PC-9 (cell line): ENCODE data around the gene CELA1. TPM values are rescaled to one million over a fixed set of nuclear protein-coding genes. Genes with fewer than 3 reads are reported as not detected.
A peak's percentile ranks its signal among the peaks of the same experiment; 100 is the strongest.

Experiments used
- BruUV-seq: library from RNA; stranded (reverse); fragments of 400-500 nt; replicated peaks from 2 replicates; lab custom pipeline; 2021; lab: Mats Ljungman, UMichigan
- CTCF ChIA-PET: fragments of 300-600 bp; sonication (Branson Sonifier 250); formaldehyde crosslinking; loops from one replicate; lab custom pipeline; 2022; ENCODE audit warnings: antibody characterized with exemption; lab: Charles Lee
- POLR2A ChIA-PET: fragments of 300-600 bp; sonication (Branson Sonifier 250); formaldehyde crosslinking; loops from one replicate; lab custom pipeline; 2022; ENCODE audit warnings: antibody characterized with exemption; ENCODE audit not compliant: unreplicated experiment; lab: Charles Lee
- DNase-seq, 2 experiments: peaks; one replicate each; pipeline versions ENCODE4 v3.0.0 to v3.0.0-alpha.2; 2015 to 2022; ENCODE audit warnings: mixed read lengths in 1 of 2
- H2AFZ ChIP-seq: fragments of 200-600 bp; sonication (generic); 2 replicates; pipeline ENCODE4 v1.8.1; 2017; ENCODE audit warnings: antibody characterized with exemption
- H3F3A ChIP-seq: fragments of 200-600 bp; sonication (generic); 2 replicates; pipeline ENCODE4 v1.8.1; 2017; ENCODE audit warnings: antibody characterized with exemption, mild to moderate bottlenecking, low read depth; ENCODE audit not compliant: insufficient read depth
- H3K27ac ChIP-seq: fragments of 200-600 bp; sonication (generic); 2 replicates; pipeline ENCODE4 v1.6.1; 2016; ENCODE audit warnings: mixed run types
- H3K27me3 ChIP-seq: fragments of 200-600 bp; sonication (generic); 2 replicates; pipeline ENCODE4 v1.6.1; 2016; ENCODE audit warnings: low read depth, mixed run types; ENCODE audit not compliant: insufficient read depth
- H3K36me3 ChIP-seq: fragments of 200-600 bp; sonication (generic); 2 replicates; pipeline ENCODE4 v1.6.1; 2016; ENCODE audit warnings: low read depth, mixed run types
- H3K4me1 ChIP-seq: fragments of 200-600 bp; sonication (generic); replicated peaks from 2 replicates; pipeline ENCODE4 v1.6.1; 2016; ENCODE audit warnings: mixed run types; ENCODE audit not compliant: insufficient read depth
- H3K4me2 ChIP-seq: fragments of 200-600 bp; sonication (generic); 2 replicates; pipeline ENCODE4 v1.6.1; 2017; ENCODE audit warnings: mixed run types
- H3K4me3 ChIP-seq: fragments of 200-600 bp; sonication (generic); 2 replicates; pipeline ENCODE4 v1.6.1; 2016; ENCODE audit warnings: mixed run types
- H3K79me2 ChIP-seq: fragments of 200-600 bp; sonication (generic); 2 replicates; pipeline ENCODE4 v1.6.1; 2017; ENCODE audit warnings: low read depth, mixed run types
- H3K9me2 ChIP-seq: fragments of 200-600 bp; sonication (generic); 2 replicates; pipeline ENCODE4 v1.8.1; 2017; ENCODE audit warnings: mild to moderate bottlenecking; ENCODE audit not compliant: insufficient read depth
- H3K9me3 ChIP-seq: fragments of 200-600 bp; sonication (generic); 2 replicates; pipeline ENCODE4 v1.8.1; 2016; ENCODE audit warnings: low read depth; ENCODE audit not compliant: insufficient read depth
- H4K20me1 ChIP-seq: fragments of 200-600 bp; sonication (generic); 2 replicates; pipeline ENCODE4 v1.8.1; 2017; ENCODE audit not compliant: insufficient read depth
- EZH2 ChIP-seq: fragments of 200-600 bp; sonication (generic); IDR thresholded peaks from 2 replicates; pipeline ENCODE4 v1.8.0; 2017; ENCODE audit warnings: antibody characterized with exemption, low read depth
- intact Hi-C: fragments of 100-400 bp; cut with micrococcal nuclease; formaldehyde crosslinking; loops from one replicate; pipeline ENCODE4 v1.10.0; 2022; ENCODE audit not compliant: unreplicated experiment
- total RNA-seq: library from RNA; stranded (reverse); gene quantifications from 2 replicates; pipeline ENCODE4 v1.2.3, GENCODE V29; 2021
- TF ChIP-seq, protein P1 (sequence below): fragments of 200-600 bp; sonication (generic); conservative IDR thresholded peaks from 2 replicates; pipeline ENCODE4 v1.6.1; 2017; ENCODE audit warnings: mixed run types, antibody characterized with exemption, mild to moderate bottlenecking, moderate library complexity

Gene CELA1
- total RNA-seq, 1 experiment from 2014 or later: not detected

DNA sequence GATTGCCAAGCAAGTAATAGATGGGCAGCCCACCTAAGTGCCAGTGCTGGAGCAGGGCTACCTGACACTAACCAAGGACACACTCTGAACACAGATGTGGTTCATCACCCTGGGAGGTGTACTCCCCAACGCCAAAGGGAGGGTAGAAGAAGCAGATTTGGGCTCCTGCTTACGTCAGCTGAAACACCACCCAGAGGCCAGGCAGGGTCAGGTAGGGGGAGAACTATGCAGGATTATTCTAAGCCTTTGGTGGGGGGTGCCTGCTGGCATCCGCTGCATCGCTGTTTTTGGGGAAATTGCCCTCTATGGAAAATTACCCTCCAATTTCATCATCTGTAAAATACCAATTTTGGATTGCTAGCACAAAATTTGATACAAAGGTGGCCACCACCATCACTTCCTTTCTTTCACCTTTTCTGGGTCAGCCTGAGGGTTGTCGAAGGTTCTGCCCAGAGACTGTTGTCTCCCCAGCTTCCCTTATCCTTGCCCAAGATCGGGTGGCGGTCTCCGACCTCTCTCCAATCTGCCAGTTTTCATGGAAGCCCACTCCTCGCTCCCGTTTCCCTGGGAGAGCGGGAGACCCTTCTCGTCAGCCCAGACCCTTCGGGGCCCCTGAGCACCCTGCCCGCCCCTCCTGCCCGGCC lies 23.0 kb downstream of the CELA1 start:
- ChIA-PET CTCF (interaction anchor here (0.6 kb wide), 1 partner anchor 558 kb away, joined by 3 read pairs; no protein-coding TSS in a partner anchor), POLR2A (no interaction called here)
- Histone ChIP-seq H3K9me3 (no peaks in the 10 kb centered on the region), H3K4me2 (no peak overlapping the region), H3K79me2 (no peaks in the 10 kb centered on the region), H3F3A (peaks cover 57% of the 10 kb centered on the region), H3K27me3 (no peaks in the 10 kb centered on the region), H2AFZ (no peak overlapping the region), H3K4me1 (peaks cover 86% of the 10 kb centered on the region), H3K36me3 (no peaks in the 10 kb centered on the region), H3K4me3 (no peak overlapping the region), H4K20me1 (no peaks in the 10 kb centered on the region), H3K9me2 (no peaks in the 10 kb centered on the region), H3K27ac (no peak overlapping the region)
- TF ChIP-seq EZH2: no peak
- TF ChIP-seq, protein P1, sequence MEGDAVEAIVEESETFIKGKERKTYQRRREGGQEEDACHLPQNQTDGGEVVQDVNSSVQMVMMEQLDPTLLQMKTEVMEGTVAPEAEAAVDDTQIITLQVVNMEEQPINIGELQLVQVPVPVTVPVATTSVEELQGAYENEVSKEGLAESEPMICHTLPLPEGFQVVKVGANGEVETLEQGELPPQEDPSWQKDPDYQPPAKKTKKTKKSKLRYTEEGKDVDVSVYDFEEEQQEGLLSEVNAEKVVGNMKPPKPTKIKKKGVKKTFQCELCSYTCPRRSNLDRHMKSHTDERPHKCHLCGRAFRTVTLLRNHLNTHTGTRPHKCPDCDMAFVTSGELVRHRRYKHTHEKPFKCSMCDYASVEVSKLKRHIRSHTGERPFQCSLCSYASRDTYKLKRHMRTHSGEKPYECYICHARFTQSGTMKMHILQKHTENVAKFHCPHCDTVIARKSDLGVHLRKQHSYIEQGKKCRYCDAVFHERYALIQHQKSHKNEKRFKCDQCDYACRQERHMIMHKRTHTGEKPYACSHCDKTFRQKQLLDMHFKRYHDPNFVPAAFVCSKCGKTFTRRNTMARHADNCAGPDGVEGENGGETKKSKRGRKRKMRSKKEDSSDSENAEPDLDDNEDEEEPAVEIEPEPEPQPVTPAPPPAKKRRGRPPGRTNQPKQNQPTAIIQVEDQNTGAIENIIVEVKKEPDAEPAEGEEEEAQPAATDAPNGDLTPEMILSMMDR: no peak
- no TSS peak for BruUV-seq
- DNase-seq: no peak
- intact Hi-C loops: no loop called here

- Histone ChIP-seq H3K9me2 (no peaks in the 10 kb centered on the region), H3K27ac (no peak overlapping the region), H3F3A (peaks cover 48% of the 10 kb centered on the region), H4K20me1 (no peaks in the 10 kb centered on the region), H2AFZ (no peak overlapping the region), H3K4me2 (no peak overlapping the region; the same call in 1 of the 2 replicates), H3K36me3 (no peaks in the 10 kb centered on the region), H3K4me3 (no peak overlapping the region), H3K9me3 (no peaks in the 10 kb centered on the region), H3K27me3 (no peaks in the 10 kb centered on the region), H3K79me2 (no peaks in the 10 kb centered on the region), H3K4me1 (peaks cover 87% of the 10 kb centered on the region)
- POLR2A ChIA-PET: no interaction called here
- CTCF ChIA-PET: interaction anchor here (0.6 kb wide), 1 partner anchor 557 kb away, joined by 3 read pairs; no protein-coding TSS in a partner anchor
- DNase-seq: no peak
- BruUV-seq: no TSS peak
- intact Hi-C loops: no loop called here
- TF ChIP-seq, protein P1: no peak
- TF ChIP-seq EZH2: no peak
These were observed 24.0 kb downstream of the CELA1 start for GRCh38 chr12:51322452-51322851.

- POLR2A ChIA-PET: interaction anchor here (0.5 kb wide), 1 partner anchor 680 kb away, joined by 7 read pairs; no protein-coding TSS in a partner anchor
- TF ChIP-seq EZH2: no peak
- TF ChIP-seq, protein P1: no peak
These were observed 24.6 kb downstream of the CELA1 start for GRCh38 chr12:51321882-51322281.

More at GRCh38 chr12:51321882-51322281, 24.6 kb downstream of the CELA1 start:
- peak; percentile 18 to 79 for DNase-seq
- no peaks in the 10 kb centered on the region for H3K79me2 ChIP-seq
- H3K36me3 ChIP-seq: no peaks in the 10 kb centered on the region
- no peaks in the 10 kb centered on the region for H3K27me3 ChIP-seq
- CTCF ChIA-PET: no interaction called here
- no peaks in the 10 kb centered on the region for H3K9me2 ChIP-seq
- H3K9me3 ChIP-seq: no peaks in the 10 kb centered on the region
- H3K4me1 ChIP-seq: peaks cover 81% of the 10 kb centered on the region
- no peak overlapping the region for H3K4me3 ChIP-seq
- H3F3A ChIP-seq: peaks cover 42% of the 10 kb centered on the region
- peak overlapping the region; percentile 56 for H3K4me2 ChIP-seq
- H3K27ac ChIP-seq: peak overlapping the region; percentile 28; the same call in 1 of the 2 replicates
- H4K20me1 ChIP-seq: no peaks in the 10 kb centered on the region
- no TSS peak for BruUV-seq
- no peak overlapping the region for H2AFZ ChIP-seq
- intact Hi-C loops: no loop called here
